SK-N-SH (cell line): ENCODE results near the gene ATAD1. TPM values are rescaled to one million over a fixed set of nuclear protein-coding genes. Genes with fewer than 3 reads are reported as not detected.

Source experiments
- CTCF ChIA-PET: fragments of 300-600, 350-600 bp; formaldehyde crosslinking; extraction: SDS; loops from one replicate; lab custom pipeline; 2021; lab: Yijun Ruan, JAX
- POLR2A ChIA-PET: fragments of 350-600 bp; sonication (Branson Sonifier 250); formaldehyde crosslinking; extraction: SDS; loops from one replicate; lab custom pipeline; 2020; ENCODE audit warnings: antibody characterized with exemption, inconsistent platforms; lab: Yijun Ruan, JAX
- DNase-seq: peaks from one replicate; pipeline ENCODE4 v3.0.0; 2012
- H2AFZ ChIP-seq: fragments of 200-600 bp; sonication (generic); 2 replicates; pipeline ENCODE4 v1.8.1; 2016; ENCODE audit warnings: antibody characterized with exemption, mild to moderate bottlenecking, low read depth
- H3F3A ChIP-seq: fragments of 200-600 bp; sonication (generic); replicated peaks from 2 replicates; pipeline ENCODE3; 2016; ENCODE audit warnings: antibody characterized with exemption, mild to moderate bottlenecking; ENCODE audit not compliant: insufficient read depth
- H3K27ac ChIP-seq, 2 experiments: fragments of 200-500 bp in 1 of 2; fragments of 200-600 bp in 1 of 2; sonication (Bioruptor generic) in 1 of 2; sonication (generic), shearing (Covaris generic) in 1 of 2; 2 replicates each; pipeline versions ENCODE4 v1.5.1 to v1.6.1; 2014 to 2016; ENCODE audit warnings: low read depth in 2 of 2, inconsistent platforms in 1 of 2, low read length in 1 of 2, mild to moderate bottlenecking in 1 of 2, mixed read lengths in 1 of 2
- H3K27me3 ChIP-seq: fragments of 200-600 bp; sonication (generic), shearing (Covaris generic); 2 replicates; pipeline ENCODE4 v1.6.1; 2016; ENCODE audit warnings: mixed run types; ENCODE audit not compliant: insufficient read depth
- H3K36me3 ChIP-seq, 2 experiments: fragments of 200-500 bp in 1 of 2; fragments of 200-600 bp in 1 of 2; sonication (Bioruptor generic) in 1 of 2; sonication (generic) in 1 of 2; replicated peaks in 1 of 2; 2 replicates each; pipeline versions ENCODE3 to v1.5.1; 2014 to 2016; ENCODE audit warnings: low read length in 1 of 2, mild to moderate bottlenecking in 1 of 2; ENCODE audit not compliant: insufficient read depth in 2 of 2, control insufficient read depth in 1 of 2
- H3K4me1 ChIP-seq, 2 experiments: fragments of 200-500 bp in 1 of 2; fragments of 200-600 bp in 1 of 2; sonication (Bioruptor generic) in 1 of 2; sonication (generic), shearing (Covaris generic) in 1 of 2; 2 replicates each; pipeline versions ENCODE4 v1.5.1 to v1.6.1; 2014 to 2016; ENCODE audit warnings: low read depth in 1 of 2, low read length in 1 of 2, mixed run types in 1 of 2; ENCODE audit not compliant: insufficient read depth in 2 of 2, control insufficient read depth in 1 of 2
- H3K4me2 ChIP-seq: fragments of 200-600 bp; sonication (generic), shearing (Covaris generic); 2 replicates; pipeline ENCODE4 v1.6.1; 2017; ENCODE audit warnings: mixed run types
- H3K4me3 ChIP-seq, 2 experiments: fragments of 200-500 bp in 1 of 2; fragments of 200-600 bp in 1 of 2; sonication (Bioruptor generic) in 1 of 2; sonication (generic), shearing (Covaris generic) in 1 of 2; 2 replicates each; pipeline versions ENCODE4 v1.5.1 to v1.8.1; 2014 to 2016; ENCODE audit warnings: low read depth in 2 of 2, inconsistent platforms in 1 of 2, low read length in 1 of 2, mild to moderate bottlenecking in 1 of 2, mixed read lengths in 1 of 2, moderate library complexity in 1 of 2
- H3K79me2 ChIP-seq: fragments of 200-600 bp; sonication (generic); 2 replicates; pipeline ENCODE4 v1.8.1; 2017; ENCODE audit warnings: mild to moderate bottlenecking; ENCODE audit not compliant: insufficient read depth
- H3K9ac ChIP-seq: fragments of 200-600 bp; sonication (generic); 2 replicates; pipeline ENCODE4 v1.6.1; 2017; ENCODE audit warnings: mixed run types
- H3K9me2 ChIP-seq: fragments of 200-600 bp; sonication (generic); 2 replicates; pipeline ENCODE4 v1.6.1; 2017; ENCODE audit warnings: mixed run types
- H3K9me3 ChIP-seq: fragments of 200-600 bp; sonication (generic); 2 replicates; pipeline ENCODE4 v1.6.1; 2017; ENCODE audit warnings: mixed run types, mild to moderate bottlenecking, moderate library complexity
- H4K20me1 ChIP-seq: fragments of 200-600 bp; sonication (generic); 2 replicates; pipeline ENCODE4 v1.6.1; 2017; ENCODE audit warnings: mild to moderate bottlenecking, mixed run types; ENCODE audit not compliant: insufficient read depth
- CHD2 ChIP-seq: fragments of 150-350 bp; IDR thresholded peaks from 2 replicates; pipeline ENCODE4 v1.6.1; 2018; ENCODE audit warnings: low read length; ENCODE audit not compliant: partially characterized antibody
- ELF1 ChIP-seq: IDR thresholded peaks from 2 replicates; pipeline ENCODE4 v1.4.0; 2012
- EP300 ChIP-seq, 2 experiments: IDR thresholded peaks; 2 replicates each; pipeline versions ENCODE4 v1.4.0 to v1.6.1; 2012; ENCODE audit warnings: borderline replicate concordance in 1 of 2, low read depth in 1 of 2, low read length in 1 of 2
- EZH2phosphoT487 ChIP-seq: fragments of 200-600 bp; sonication (generic); IDR thresholded peaks from 2 replicates; pipeline ENCODE4 v1.6.1; 2017; ENCODE audit warnings: low read depth, mixed run types, mild to moderate bottlenecking, antibody characterized with exemption, moderate library complexity, borderline replicate concordance
- FOSL2 ChIP-seq: IDR thresholded peaks from 2 replicates; pipeline ENCODE4 v1.4.0; 2012; ENCODE audit warnings: low read depth, mild to moderate bottlenecking, moderate library complexity, borderline replicate concordance
- GABPA ChIP-seq: IDR thresholded peaks from 2 replicates; pipeline ENCODE4 v1.4.0; 2012; ENCODE audit warnings: low read depth, mild to moderate bottlenecking
- JUND ChIP-seq: IDR thresholded peaks from 2 replicates; pipeline ENCODE4 v1.4.0; 2012
- MEF2A ChIP-seq: IDR thresholded peaks from 2 replicates; pipeline ENCODE4 v1.4.0; 2012; ENCODE audit warnings: low read depth, borderline replicate concordance
- POLR2AphosphoS5 ChIP-seq: IDR thresholded peaks from 2 replicates; pipeline ENCODE4 v1.6.1; 2012; ENCODE audit warnings: low read depth, low read length
- RAD21 ChIP-seq: IDR thresholded peaks from 2 replicates; pipeline ENCODE4 v1.6.1; 2012; ENCODE audit warnings: mild to moderate bottlenecking, low read length
- RCOR1 ChIP-seq: fragments of 150-350 bp; IDR thresholded peaks from 2 replicates; pipeline ENCODE4 v1.6.1; 2017; ENCODE audit warnings: antibody characterized with exemption, low read length
- RFX5 ChIP-seq: IDR thresholded peaks from 2 replicates; pipeline ENCODE4 v1.6.1; 2012; ENCODE audit warnings: mild to moderate bottlenecking, improper control_type of control experiment, low read length
- SIN3A ChIP-seq: IDR thresholded peaks from 2 replicates; pipeline ENCODE4 v1.6.1; 2012; ENCODE audit warnings: low read depth, mild to moderate bottlenecking, low read length, moderate library complexity, borderline replicate concordance
- SMC3 ChIP-seq: IDR thresholded peaks from 2 replicates; pipeline ENCODE4 v1.6.1; 2012; ENCODE audit warnings: low read depth, low read length, improper control_type of control experiment
- TAF1 ChIP-seq: IDR thresholded peaks from 2 replicates; pipeline ENCODE4 v1.6.1; 2012; ENCODE audit warnings: low read depth, mild to moderate bottlenecking, low read length, moderate library complexity, borderline replicate concordance
- TCF12 ChIP-seq: IDR thresholded peaks from 2 replicates; pipeline ENCODE4 v1.4.0; 2012
- TEAD4 ChIP-seq: IDR thresholded peaks from 2 replicates; pipeline ENCODE4 v1.4.0; 2012; ENCODE audit warnings: mild to moderate bottlenecking, borderline replicate concordance; ENCODE audit not compliant: insufficient read depth
- WGBS: methylation state at CpG from one replicate; pipeline ENCODE4 v1.1.6; 2017; ENCODE audit warnings: low lambda C conversion rate; 5-methylcytosine and 5-hydroxymethylcytosine counted together
- polyA plus RNA-seq, 3 experiments: library from polyadenylated mRNA; depleted of rRNA; stranded (reverse); fragments of >200 nt; gene quantifications; 2 replicates each; pipeline ENCODE4 v1.2.3, GENCODE V29; 2012
- TF ChIP-seq, protein P1 (sequence below): IDR thresholded peaks from 2 replicates; pipeline ENCODE4 v1.4.0; 2012; ENCODE audit warnings: low read depth, borderline replicate concordance
- TF ChIP-seq, protein P2 (sequence below): fragments of 150-350 bp; IDR thresholded peaks from 2 replicates; pipeline ENCODE4 v1.6.1; 2016; ENCODE audit warnings: mild to moderate bottlenecking, low read depth, low read length
- TF ChIP-seq, protein P3 (sequence below): fragments of 150-350 bp; IDR thresholded peaks from 2 replicates; pipeline ENCODE4 v1.6.1; 2017; ENCODE audit warnings: antibody characterized with exemption, low read length, low read depth, borderline replicate concordance
- TF ChIP-seq, protein P4 (sequence below): IDR thresholded peaks from 2 replicates; pipeline ENCODE4 v1.4.0; 2012; ENCODE audit warnings: low read depth

ATAD1 gene
- polyA plus RNA-seq, 1 of the 3 experiments (the other 2 are of a cell fraction): 13.5 TPM

DNA sequence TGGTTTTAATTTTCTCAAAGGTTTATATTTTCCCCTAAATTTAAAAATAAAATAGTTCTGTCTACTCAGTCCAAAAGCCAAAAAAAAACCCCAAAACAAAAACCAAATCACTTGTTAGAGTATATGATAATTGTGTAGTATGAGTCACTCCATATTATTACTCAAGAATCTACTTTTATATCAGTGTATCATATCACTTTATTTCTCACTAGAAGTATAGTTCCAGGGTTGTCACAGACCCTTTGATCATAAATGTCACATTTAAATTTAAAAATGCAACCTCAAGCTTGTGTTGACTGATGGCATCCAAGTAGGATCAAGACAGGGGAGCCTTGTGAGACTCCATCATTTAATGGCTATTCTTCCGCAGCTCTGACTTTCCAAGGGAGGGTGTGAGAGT, 97.4 kb downstream of the ATAD1 start:
- Histone ChIP-seq H3K4me1 (no peaks in the 10 kb centered on the region), H3K79me2 (no peaks in the 10 kb centered on the region), H3K4me2 (no peak overlapping the region), H4K20me1 (no peaks in the 10 kb centered on the region), H3K36me3 (peaks cover 8 to 38% of the 10 kb centered on the region in 2 experiments), H3K9me3 (no peaks in the 10 kb centered on the region), H3K9me2 (no peaks in the 10 kb centered on the region), H2AFZ (no peak overlapping the region), H3F3A (no peaks in the 10 kb centered on the region), H3K27me3 (no peaks in the 10 kb centered on the region), H3K27ac (no peak overlapping the region), H3K4me3 (no peak overlapping the region), H3K9ac (no peak overlapping the region)
- 100% methylated on average over 1 of the region's 1 CpG for WGBS
- POLR2A ChIA-PET: no interaction called here
- no peak for DNase-seq
- CTCF ChIA-PET: no interaction called here
- TF ChIP-seq, protein P1, sequence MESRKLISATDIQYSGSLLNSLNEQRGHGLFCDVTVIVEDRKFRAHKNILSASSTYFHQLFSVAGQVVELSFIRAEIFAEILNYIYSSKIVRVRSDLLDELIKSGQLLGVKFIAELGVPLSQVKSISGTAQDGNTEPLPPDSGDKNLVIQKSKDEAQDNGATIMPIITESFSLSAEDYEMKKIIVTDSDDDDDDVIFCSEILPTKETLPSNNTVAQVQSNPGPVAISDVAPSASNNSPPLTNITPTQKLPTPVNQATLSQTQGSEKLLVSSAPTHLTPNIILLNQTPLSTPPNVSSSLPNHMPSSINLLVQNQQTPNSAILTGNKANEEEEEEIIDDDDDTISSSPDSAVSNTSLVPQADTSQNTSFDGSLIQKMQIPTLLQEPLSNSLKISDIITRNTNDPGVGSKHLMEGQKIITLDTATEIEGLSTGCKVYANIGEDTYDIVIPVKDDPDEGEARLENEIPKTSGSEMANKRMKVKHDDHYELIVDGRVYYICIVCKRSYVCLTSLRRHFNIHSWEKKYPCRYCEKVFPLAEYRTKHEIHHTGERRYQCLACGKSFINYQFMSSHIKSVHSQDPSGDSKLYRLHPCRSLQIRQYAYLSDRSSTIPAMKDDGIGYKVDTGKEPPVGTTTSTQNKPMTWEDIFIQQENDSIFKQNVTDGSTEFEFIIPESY: no peak
- TF ChIP-seq SIN3A (no peak), RFX5 (no peak), EP300 (IDR thresholded peaks at IDR 0.05; ENCODE audit: borderline replicate concordance in 1 of 2, low read depth in 1 of 2, low read length in 1 of 2) (no peak), CHD2 (no peak), FOSL2 (no peak), RCOR1 (no peak), GABPA (no peak), ELF1 (no peak), JUND (no peak)
- TF ChIP-seq, protein P2, sequence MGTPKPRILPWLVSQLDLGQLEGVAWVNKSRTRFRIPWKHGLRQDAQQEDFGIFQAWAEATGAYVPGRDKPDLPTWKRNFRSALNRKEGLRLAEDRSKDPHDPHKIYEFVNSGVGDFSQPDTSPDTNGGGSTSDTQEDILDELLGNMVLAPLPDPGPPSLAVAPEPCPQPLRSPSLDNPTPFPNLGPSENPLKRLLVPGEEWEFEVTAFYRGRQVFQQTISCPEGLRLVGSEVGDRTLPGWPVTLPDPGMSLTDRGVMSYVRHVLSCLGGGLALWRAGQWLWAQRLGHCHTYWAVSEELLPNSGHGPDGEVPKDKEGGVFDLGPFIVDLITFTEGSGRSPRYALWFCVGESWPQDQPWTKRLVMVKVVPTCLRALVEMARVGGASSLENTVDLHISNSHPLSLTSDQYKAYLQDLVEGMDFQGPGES: no peak

DNA sequence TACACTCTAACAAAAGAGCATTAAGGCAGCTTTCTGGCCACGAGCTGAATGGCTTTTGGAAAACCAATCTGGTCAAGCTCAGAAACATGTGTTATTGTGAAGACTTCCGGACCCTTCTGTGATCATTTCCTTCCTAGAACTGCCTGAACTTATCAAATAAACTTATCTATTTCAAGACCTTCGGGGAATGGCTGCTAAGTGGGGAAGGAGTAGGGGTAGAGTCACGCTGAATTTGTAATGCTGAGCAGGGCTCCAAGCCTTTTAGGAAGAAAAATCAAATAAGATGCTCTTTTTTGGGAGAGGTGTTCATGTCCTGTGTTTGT, 101.7 kb downstream of the ATAD1 start:
- ChIA-PET CTCF (interaction anchor here (5.5 kb wide), 1 partner anchor 18 kb away, joined by 23 read pairs; no protein-coding TSS in a partner anchor), POLR2A (no interaction called here)
- H3K27me3 ChIP-seq: no peaks in the 10 kb centered on the region
- no peak for TF ChIP-seq RAD21
- TF ChIP-seq EZH2phosphoT487: no peak
- no peak for TF ChIP-seq MEF2A
- TF ChIP-seq GABPA: no peak
- no peak for TF ChIP-seq TCF12
- TF ChIP-seq ELF1: no peak
- TF ChIP-seq, protein P2: no peak
- no peak for TF ChIP-seq POLR2AphosphoS5
- no peak for TF ChIP-seq SMC3
- TF ChIP-seq, protein P3, sequence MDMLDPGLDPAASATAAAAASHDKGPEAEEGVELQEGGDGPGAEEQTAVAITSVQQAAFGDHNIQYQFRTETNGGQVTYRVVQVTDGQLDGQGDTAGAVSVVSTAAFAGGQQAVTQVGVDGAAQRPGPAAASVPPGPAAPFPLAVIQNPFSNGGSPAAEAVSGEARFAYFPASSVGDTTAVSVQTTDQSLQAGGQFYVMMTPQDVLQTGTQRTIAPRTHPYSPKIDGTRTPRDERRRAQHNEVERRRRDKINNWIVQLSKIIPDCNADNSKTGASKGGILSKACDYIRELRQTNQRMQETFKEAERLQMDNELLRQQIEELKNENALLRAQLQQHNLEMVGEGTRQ: no peak
- no peak for TF ChIP-seq FOSL2
- no peak for TF ChIP-seq JUND
- no peak for TF ChIP-seq TAF1
- TF ChIP-seq, protein P4, sequence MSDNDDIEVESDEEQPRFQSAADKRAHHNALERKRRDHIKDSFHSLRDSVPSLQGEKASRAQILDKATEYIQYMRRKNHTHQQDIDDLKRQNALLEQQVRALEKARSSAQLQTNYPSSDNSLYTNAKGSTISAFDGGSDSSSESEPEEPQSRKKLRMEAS: no peak
- TF ChIP-seq TEAD4: no peak
- TF ChIP-seq, protein P1: no peak

More for the DNA sequence above, 101.7 kb downstream of the ATAD1 start:
- Histone ChIP-seq H3K9me2 (no peaks in the 10 kb centered on the region), H3K9ac (no peak overlapping the region), H3K36me3 (peaks cover 33 to 60% of the 10 kb centered on the region in 2 experiments), H3K4me1 (no peaks in the 10 kb centered on the region; a peak in 1 of 4 replicates), H3F3A (no peaks in the 10 kb centered on the region), H2AFZ (no peak overlapping the region), H3K9me3 (no peaks in the 10 kb centered on the region), H3K4me3 (no peak overlapping the region), H3K27ac (no peak overlapping the region), H4K20me1 (no peaks in the 10 kb centered on the region), H3K79me2 (no peaks in the 10 kb centered on the region), H3K4me2 (no peak overlapping the region)
- WGBS: 85% methylated on average over 4 of the region's 4 CpGs
- no peak for DNase-seq
